MM.1S (cell line): Measurements from ENCODE around the gene PPM1H.
"Not testable (repeated sequence)": the region's sequence is repeated elsewhere in the genome, so short reads cannot be mapped to it uniquely, and the experiment has no call there.

Experiments
- DNase-seq: peaks from one replicate; pipeline ENCODE4 v3.0.0-alpha.2; 2015
- H2AFZ ChIP-seq: fragments of 300-600 bp; sonication (generic); 2 replicates; pipeline ENCODE4 v1.6.0; 2016; ENCODE audit warnings: antibody characterized with exemption, low read length
- H3F3A ChIP-seq: fragments of 300-600 bp; sonication (generic); 2 replicates; pipeline ENCODE4 v1.6.1; 2016; ENCODE audit warnings: mild to moderate bottlenecking, antibody characterized with exemption, low read length, moderate library complexity, mixed read lengths; ENCODE audit not compliant: insufficient read depth
- H3K27ac ChIP-seq: fragments of 300-600 bp; sonication (generic); 2 replicates; pipeline ENCODE4 v1.5.1; 2016; ENCODE audit warnings: mild to moderate bottlenecking, low read length
- H3K27me3 ChIP-seq: fragments of 300-600 bp; sonication (generic); replicated peaks from 2 replicates; pipeline ENCODE4 v1.6.0; 2016; ENCODE audit warnings: low read length; ENCODE audit not compliant: insufficient read depth
- H3K36me3 ChIP-seq: fragments of 300-600 bp; sonication (generic); replicated peaks from 2 replicates; pipeline ENCODE4 v1.6.1; 2016; ENCODE audit warnings: mild to moderate bottlenecking, low read length, mixed read lengths; ENCODE audit not compliant: insufficient read depth
- H3K4me1 ChIP-seq: fragments of 300-600 bp; sonication (generic); 2 replicates; pipeline ENCODE4 v1.6.1; 2016; ENCODE audit warnings: low read length, mixed read lengths
- H3K4me2 ChIP-seq: fragments of 300-600 bp; sonication (generic); 2 replicates; pipeline ENCODE4 v1.6.0; 2016; ENCODE audit warnings: low read depth, low read length
- H3K4me3 ChIP-seq: fragments of 300-600 bp; sonication (generic); 2 replicates; pipeline ENCODE4 v1.5.1; 2016; ENCODE audit warnings: low read length, mixed read lengths
- H3K79me2 ChIP-seq: fragments of 300-600 bp; sonication (generic); 2 replicates; pipeline ENCODE4 v1.6.1; 2016; ENCODE audit warnings: mixed run types, low read length, mixed read lengths
- H3K9ac ChIP-seq: fragments of 300-600 bp; sonication (generic); 2 replicates; pipeline ENCODE4 v1.6.1; 2016; ENCODE audit warnings: low read length, mixed read lengths
- H3K9me2 ChIP-seq: fragments of 300-600 bp; sonication (generic); replicated peaks from 2 replicates; pipeline ENCODE4 v1.6.1; 2016; ENCODE audit warnings: mild to moderate bottlenecking, low read length, mixed read lengths; ENCODE audit not compliant: insufficient read depth
- H3K9me3 ChIP-seq: fragments of 300-600 bp; sonication (generic); replicated peaks from 2 replicates; pipeline ENCODE4 v1.6.1; 2016; ENCODE audit warnings: mild to moderate bottlenecking, low read length, mixed read lengths; ENCODE audit not compliant: insufficient read depth
- H4K20me1 ChIP-seq: fragments of 300-600 bp; sonication (generic); 2 replicates; pipeline ENCODE4 v1.6.1; 2016; ENCODE audit warnings: mild to moderate bottlenecking, low read length, moderate library complexity, mixed read lengths; ENCODE audit not compliant: insufficient read depth
- CTCF ChIP-seq: fragments of 300-600 bp; sonication (generic); IDR thresholded peaks from 2 replicates; pipeline ENCODE4 v1.5.1; 2016; ENCODE audit warnings: antibody characterized with exemption, low read length, mixed read lengths
- EZH2 ChIP-seq: fragments of 300-600 bp; sonication (generic); optimal IDR thresholded peaks from 2 replicates; pipeline ENCODE3; 2017; ENCODE audit warnings: low read depth, mild to moderate bottlenecking, antibody characterized with exemption, low read length, mixed read lengths
- EZH2phosphoT487 ChIP-seq: fragments of 300-600 bp; sonication (generic); IDR thresholded peaks from 2 replicates; pipeline ENCODE4 v1.6.1; 2018; ENCODE audit warnings: antibody characterized with exemption, low read length

Gene PPM1H

GRCh38 chr12:62943779-62944395 lies 8.9 kb upstream of the PPM1H start:
- no peak overlapping the region for H2AFZ ChIP-seq

GRCh38 chr12:62942316-62942715 lies 7.4 kb upstream of the PPM1H start:
- H3K4me1 ChIP-seq, H3K79me2 ChIP-seq, H3K4me3 ChIP-seq, H3K9ac ChIP-seq, H3K9me2 ChIP-seq, H3K27me3 ChIP-seq, H2AFZ ChIP-seq, H3K9me3 ChIP-seq, H3F3A ChIP-seq, H3K4me2 ChIP-seq, H3K36me3 ChIP-seq, H3K27ac ChIP-seq, H4K20me1 ChIP-seq: not testable (repeated sequence)
- DNase-seq = peak; percentile 31

More at GRCh38 chr12:62943779-62944395, 8.9 kb upstream of the PPM1H start:
- Histone ChIP-seq H3K9me3 (no peaks in the 10 kb centered on the region), H3K36me3 (no peaks in the 10 kb centered on the region), H3F3A (no peaks in the 10 kb centered on the region), H3K4me2 (no peak overlapping the region), H4K20me1 (no peaks in the 10 kb centered on the region), H3K9ac (no peak overlapping the region), H3K4me1 (no peaks in the 10 kb centered on the region), H3K27me3 (no peaks in the 10 kb centered on the region), H3K9me2 (no peaks in the 10 kb centered on the region), H3K27ac (no peak overlapping the region), H3K4me3 (no peak overlapping the region), H3K79me2 (no peaks in the 10 kb centered on the region)
- DNase-seq = no peak
- TF ChIP-seq EZH2phosphoT487 = no peak
- no peak for TF ChIP-seq CTCF
- TF ChIP-seq EZH2 = no peak

GRCh38 chr12:62934239-62934798 lies 631 bp downstream of the PPM1H start:
- Histone ChIP-seq H4K20me1 (no peaks in the 10 kb centered on the region), H3K9ac (peak overlapping the region; percentile 57), H3K4me3 (peak overlapping the region; percentile 94), H3K27ac (no peak overlapping the region; the same call in 1 of the 2 replicates), H3K9me2 (no peaks in the 10 kb centered on the region), H3K36me3 (no peaks in the 10 kb centered on the region), H3K79me2 (peaks cover 8% of the 10 kb centered on the region; the same call in 1 of the 2 replicates), H2AFZ (peak overlapping the region; percentile 91), H3F3A (peaks cover 5% of the 10 kb centered on the region; the same call in 1 of the 2 replicates), H3K9me3 (no peaks in the 10 kb centered on the region), H3K4me1 (peaks cover 5% of the 10 kb centered on the region), H3K27me3 (no peaks in the 10 kb centered on the region), H3K4me2 (peak overlapping the region; percentile 94)
- TF ChIP-seq CTCF (peak; percentile 17; the same call in 1 of the 2 replicates), EZH2 (no peak)
- peak; percentile 55 for DNase-seq
